ENCODE results near the gene MAD1L1. TPM values are rescaled to one million over a fixed set of nuclear protein-coding genes. Genes with fewer than 3 reads are reported as not detected.
A peak's percentile ranks its signal among the peaks of the same experiment; 100 is the strongest.

MAD1L1 gene
- total and polyA plus RNA-seq, 3 experiments from 2014 or later: 43.6 to 185 (median 47.3) TPM

DNA sequence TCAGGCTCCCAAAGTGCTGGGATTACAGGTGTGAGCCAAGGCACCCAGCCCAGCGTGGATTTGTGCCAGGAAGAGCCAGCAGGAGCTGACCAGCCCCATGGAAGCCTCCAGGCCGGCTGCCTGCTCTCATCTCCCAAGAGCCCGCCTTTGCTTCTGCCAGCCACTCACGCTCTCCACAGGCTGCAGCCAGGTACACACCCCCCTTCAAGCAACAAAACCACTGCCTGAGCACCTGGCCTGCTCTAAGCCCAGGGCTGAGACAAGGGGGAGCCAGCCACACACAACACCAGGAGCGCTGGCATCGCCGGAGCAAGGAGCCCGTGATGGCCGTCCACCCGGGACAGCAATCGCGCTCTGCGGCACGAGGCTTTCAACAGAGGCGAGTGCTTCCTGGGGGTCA, 34.5 kb downstream of the MAD1L1 start:
- ChIA-PET CTCF (no interaction called here), POLR2A (no interaction called here)
- Histone ChIP-seq H3K9me3 (ENCODE audit: low read length) (no peaks in the 10 kb centered on the region), H3K4me1 (ENCODE audit: insufficient read depth, low read length) (no peaks in the 10 kb centered on the region), H3K27me3 (ENCODE audit: insufficient read depth, low read length, poor library complexity, severe bottlenecking) (no peaks in the 10 kb centered on the region), H3K27ac (ENCODE audit: low read depth, low read length) (no peak overlapping the region), H3K4me3 (ENCODE audit: low read length) (no peak overlapping the region), H3K36me3 (ENCODE audit: insufficient read depth, low read length) (no peaks in the 10 kb centered on the region)
- Mint-ChIP-seq H3K27me3 (no peaks in the 10 kb centered on the region), H3K4me1 (peaks cover 0 to 8% (median 0%) of the 10 kb centered on the region in 3 donors), H3K9me3 (peaks cover 0 to 2% (median 0%) of the 10 kb centered on the region in 5 donors), H3K4me3 (no peak overlapping the region), H3K36me3 (peaks cover 0 to 56% (median 17%) of the 10 kb centered on the region in 3 donors), H3K27ac (no peak overlapping the region)
- no peak for DNase-seq

GRCh38 chr7:2197436-2198155, 35.1 kb downstream of the MAD1L1 start:
- Mint-ChIP-seq H3K4me1 (peaks cover 0 to 8% (median 0%) of the 10 kb centered on the region in 3 donors), H3K27ac (peak overlapping the region in 2 of 8 donors; percentile 89 to 91), H3K27me3 (no peaks in the 10 kb centered on the region), H3K4me3 (no peak overlapping the region), H3K9me3 (peaks cover 0 to 2% (median 0%) of the 10 kb centered on the region in 5 donors), H3K36me3 (peaks cover 0 to 54% (median 17%) of the 10 kb centered on the region in 3 donors)
- Histone ChIP-seq H3K27me3 (ENCODE audit: insufficient read depth, low read length, poor library complexity, severe bottlenecking) (no peaks in the 10 kb centered on the region), H3K36me3 (ENCODE audit: insufficient read depth, low read length) (no peaks in the 10 kb centered on the region), H3K9me3 (ENCODE audit: low read length) (no peaks in the 10 kb centered on the region), H3K27ac (ENCODE audit: low read depth, low read length) (no peak overlapping the region), H3K4me1 (ENCODE audit: insufficient read depth, low read length) (no peaks in the 10 kb centered on the region), H3K4me3 (ENCODE audit: low read length) (no peak overlapping the region)
- ChIA-PET POLR2A (no interaction called here), CTCF (no interaction called here)
- DNase-seq: no peak

- no peaks in the 10 kb centered on the region for H3K4me1 ChIP-seq (ENCODE audit: insufficient read depth, low read length)
These were observed 36.1 kb downstream of the MAD1L1 start for GRCh38 chr7:2196381-2197378.

GRCh38 chr7:2195400-2196246, 37.1 kb downstream of the MAD1L1 start:
- DNase-seq: no peak
- ChIA-PET CTCF (no interaction called here), POLR2A (no interaction called here)
- Histone ChIP-seq H3K9me3 (ENCODE audit: low read length) (no peaks in the 10 kb centered on the region), H3K27me3 (ENCODE audit: insufficient read depth, low read length, poor library complexity, severe bottlenecking) (no peaks in the 10 kb centered on the region), H3K27ac (ENCODE audit: low read depth, low read length) (no peak overlapping the region), H3K4me3 (ENCODE audit: low read length) (no peak overlapping the region), H3K4me1 (ENCODE audit: insufficient read depth, low read length) (no peaks in the 10 kb centered on the region), H3K36me3 (ENCODE audit: insufficient read depth, low read length) (no peaks in the 10 kb centered on the region)
- Mint-ChIP-seq H3K36me3 (peaks cover 0 to 50% (median 18%) of the 10 kb centered on the region in 3 donors), H3K27ac (peak overlapping the region in 1 of 8 donors; percentile 47), H3K4me3 (no peak overlapping the region), H3K9me3 (peaks cover 0 to 2% (median 0%) of the 10 kb centered on the region in 5 donors), H3K27me3 (no peaks in the 10 kb centered on the region), H3K4me1 (peaks cover 0 to 8% (median under 1%) of the 10 kb centered on the region in 3 donors)

More at GRCh38 chr7:2196381-2197378, 36.1 kb downstream of the MAD1L1 start:
- ChIA-PET POLR2A (no interaction called here), CTCF (no interaction called here)
- no peak for DNase-seq
- Mint-ChIP-seq H3K27ac (peak overlapping the region in 1 of 8 donors; percentile 89), H3K27me3 (no peaks in the 10 kb centered on the region), H3K4me3 (no peak overlapping the region), H3K9me3 (peaks cover 0 to 2% (median 0%) of the 10 kb centered on the region in 5 donors), H3K4me1 (peaks cover 0 to 8% (median 0%) of the 10 kb centered on the region in 3 donors), H3K36me3 (peaks cover 0 to 52% (median 18%) of the 10 kb centered on the region in 3 donors)
- no peak overlapping the region for H3K27ac ChIP-seq (ENCODE audit: low read depth, low read length)
- no peaks in the 10 kb centered on the region for H3K36me3 ChIP-seq (ENCODE audit: insufficient read depth, low read length)
- no peak overlapping the region for H3K4me3 ChIP-seq (ENCODE audit: low read length)
- H3K27me3 ChIP-seq (ENCODE audit: insufficient read depth, low read length, poor library complexity, severe bottlenecking): no peaks in the 10 kb centered on the region
- H3K9me3 ChIP-seq (ENCODE audit: low read length): no peaks in the 10 kb centered on the region

DNA sequence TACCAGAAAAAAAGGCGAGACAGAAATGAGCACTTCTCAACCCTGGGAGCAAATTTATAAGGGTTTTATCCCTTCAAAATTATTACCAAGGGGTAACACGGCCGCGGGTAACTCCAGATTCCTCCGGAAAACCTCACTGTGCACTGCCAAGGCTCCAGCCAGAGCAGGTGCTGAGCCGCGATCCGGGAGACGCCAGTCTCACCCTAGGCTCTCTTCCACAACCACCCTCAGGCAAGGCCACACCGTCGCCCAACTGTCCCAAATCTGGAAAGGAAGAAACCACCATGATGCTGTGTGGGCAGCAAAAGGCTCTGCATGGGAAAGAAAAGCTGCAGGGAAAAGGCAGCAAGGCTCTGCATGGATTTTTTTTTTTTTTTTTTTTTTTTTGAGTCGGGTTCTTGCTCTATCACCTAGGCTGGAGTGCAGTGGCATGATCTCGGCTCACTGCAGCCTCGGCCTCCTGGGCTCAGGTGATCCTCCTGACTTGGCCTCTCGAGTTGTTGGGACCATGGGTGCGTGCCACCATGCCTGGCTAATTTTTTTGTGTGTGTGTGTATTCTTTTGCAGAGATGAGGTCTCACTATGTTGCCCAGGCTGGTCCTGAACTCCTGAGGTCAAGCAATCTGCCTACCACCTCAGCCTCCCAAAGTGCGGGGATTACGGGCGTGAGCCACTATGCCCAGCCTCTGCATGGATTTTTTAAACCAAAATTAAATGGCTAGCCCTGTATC, 39.0 kb downstream of the MAD1L1 start:
- Mint-ChIP-seq H3K27me3 (no peaks in the 10 kb centered on the region), H3K4me1 (peaks cover 0 to 8% (median 5%) of the 10 kb centered on the region in 3 donors), H3K9me3 (peaks cover 0 to 2% (median 0%) of the 10 kb centered on the region in 5 donors), H3K4me3 (no peak overlapping the region), H3K36me3 (peaks cover 7 to 49% (median 21%) of the 10 kb centered on the region in 3 donors), H3K27ac (peak overlapping the region in 1 of 8 donors; percentile 32)
- H3K36me3 ChIP-seq (ENCODE audit: insufficient read depth, low read length): no peaks in the 10 kb centered on the region
- CTCF ChIA-PET: no interaction called here
- H3K9me3 ChIP-seq (ENCODE audit: low read length): no peaks in the 10 kb centered on the region
- no peak for DNase-seq
- no peak overlapping the region for H3K4me3 ChIP-seq (ENCODE audit: low read length)
- no peaks in the 10 kb centered on the region for H3K4me1 ChIP-seq (ENCODE audit: insufficient read depth, low read length)
- no peak overlapping the region for H3K27ac ChIP-seq (ENCODE audit: low read depth, low read length)
- POLR2A ChIA-PET: no interaction called here
- H3K27me3 ChIP-seq (ENCODE audit: insufficient read depth, low read length, poor library complexity, severe bottlenecking): no peaks in the 10 kb centered on the region

- Histone ChIP-seq H3K9me3 (ENCODE audit: low read length) (no peaks in the 10 kb centered on the region), H3K36me3 (ENCODE audit: insufficient read depth, low read length) (no peaks in the 10 kb centered on the region), H3K27ac (ENCODE audit: low read depth, low read length) (no peak overlapping the region), H3K4me3 (ENCODE audit: low read length) (no peak overlapping the region), H3K27me3 (ENCODE audit: insufficient read depth, low read length, poor library complexity, severe bottlenecking) (no peaks in the 10 kb centered on the region), H3K4me1 (ENCODE audit: insufficient read depth, low read length) (no peaks in the 10 kb centered on the region)
- no peak overlapping the region for H3K4me3 Mint-ChIP-seq
- H3K9me3 Mint-ChIP-seq: peaks cover 0 to 2% (median 0%) of the 10 kb centered on the region in 5 donors
- no peaks in the 10 kb centered on the region for H3K27me3 Mint-ChIP-seq
- H3K36me3 Mint-ChIP-seq: peaks cover 13 to 52% (median 25%) of the 10 kb centered on the region in 3 donors
- POLR2A ChIA-PET: no interaction called here
- H3K4me1 Mint-ChIP-seq: peaks cover 0 to 8% (median 5%) of the 10 kb centered on the region in 3 donors
- DNase-seq: no peak
- CTCF ChIA-PET: no interaction called here
- peak overlapping the region in 1 of 8 donors; percentile 65 for H3K27ac Mint-ChIP-seq
These were observed 39.8 kb downstream of the MAD1L1 start for GRCh38 chr7:2192831-2193534.

DNA sequence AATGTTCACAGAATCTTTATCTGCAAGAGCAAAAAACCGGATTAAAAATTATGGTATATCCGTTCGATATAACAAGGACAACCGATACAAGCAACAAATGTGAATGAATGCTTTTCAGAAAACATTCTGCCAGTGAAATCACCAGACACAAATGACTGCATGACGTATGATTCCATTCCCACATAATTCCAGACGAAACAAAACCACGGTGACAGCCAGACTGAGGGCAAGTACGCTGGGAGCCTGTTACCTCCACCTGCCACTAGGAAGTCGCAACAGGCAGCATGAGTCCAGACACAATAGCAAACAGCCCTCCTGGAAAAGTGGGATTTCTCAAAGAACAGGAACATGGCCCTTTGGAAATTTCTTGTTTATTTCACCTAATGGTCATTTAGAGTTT, 41.7 kb downstream of the MAD1L1 start:
- Mint-ChIP-seq H3K9me3 (peaks cover 0 to 2% (median 0%) of the 10 kb centered on the region in 5 donors), H3K36me3 (peaks cover 13 to 41% (median 17%) of the 10 kb centered on the region in 3 donors), H3K27ac (no peak overlapping the region), H3K27me3 (no peaks in the 10 kb centered on the region), H3K4me3 (no peak overlapping the region), H3K4me1 (peaks cover 0 to 5% (median 0%) of the 10 kb centered on the region in 3 donors)
- no peak for DNase-seq
- Histone ChIP-seq H3K4me1 (ENCODE audit: insufficient read depth, low read length) (no peaks in the 10 kb centered on the region), H3K9me3 (ENCODE audit: low read length) (no peaks in the 10 kb centered on the region), H3K36me3 (ENCODE audit: insufficient read depth, low read length) (no peaks in the 10 kb centered on the region), H3K4me3 (ENCODE audit: low read length) (no peak overlapping the region), H3K27me3 (ENCODE audit: insufficient read depth, low read length, poor library complexity, severe bottlenecking) (no peaks in the 10 kb centered on the region), H3K27ac (ENCODE audit: low read depth, low read length) (no peak overlapping the region)
- POLR2A ChIA-PET: no interaction called here
- CTCF ChIA-PET: no interaction called here
